ENCODE measurements around the gene PCCA.

DNA sequence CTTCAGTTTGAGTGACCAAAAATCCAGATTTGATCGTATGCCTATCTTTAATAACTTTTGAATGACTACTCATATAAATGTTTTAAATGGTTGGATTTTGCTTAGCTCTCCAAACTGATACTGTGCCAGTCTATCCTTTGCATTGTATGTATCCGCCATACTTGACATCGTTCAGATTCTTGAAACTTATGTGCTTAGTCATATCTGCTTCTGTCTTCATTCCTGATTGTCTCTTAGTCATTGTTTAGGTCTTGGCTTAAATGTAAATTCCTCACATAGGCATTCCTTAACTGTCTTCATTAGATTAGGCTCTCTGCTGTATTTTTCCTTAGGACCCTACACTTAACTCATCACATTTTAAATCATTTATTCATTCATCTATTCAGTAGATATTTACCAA lies 126.0 kb downstream of the PCCA start:
- TF ChIP-seq, protein P1, sequence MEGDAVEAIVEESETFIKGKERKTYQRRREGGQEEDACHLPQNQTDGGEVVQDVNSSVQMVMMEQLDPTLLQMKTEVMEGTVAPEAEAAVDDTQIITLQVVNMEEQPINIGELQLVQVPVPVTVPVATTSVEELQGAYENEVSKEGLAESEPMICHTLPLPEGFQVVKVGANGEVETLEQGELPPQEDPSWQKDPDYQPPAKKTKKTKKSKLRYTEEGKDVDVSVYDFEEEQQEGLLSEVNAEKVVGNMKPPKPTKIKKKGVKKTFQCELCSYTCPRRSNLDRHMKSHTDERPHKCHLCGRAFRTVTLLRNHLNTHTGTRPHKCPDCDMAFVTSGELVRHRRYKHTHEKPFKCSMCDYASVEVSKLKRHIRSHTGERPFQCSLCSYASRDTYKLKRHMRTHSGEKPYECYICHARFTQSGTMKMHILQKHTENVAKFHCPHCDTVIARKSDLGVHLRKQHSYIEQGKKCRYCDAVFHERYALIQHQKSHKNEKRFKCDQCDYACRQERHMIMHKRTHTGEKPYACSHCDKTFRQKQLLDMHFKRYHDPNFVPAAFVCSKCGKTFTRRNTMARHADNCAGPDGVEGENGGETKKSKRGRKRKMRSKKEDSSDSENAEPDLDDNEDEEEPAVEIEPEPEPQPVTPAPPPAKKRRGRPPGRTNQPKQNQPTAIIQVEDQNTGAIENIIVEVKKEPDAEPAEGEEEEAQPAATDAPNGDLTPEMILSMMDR (IDR thresholded peaks at IDR 0.05), result no peak
- no peak for TF ChIP-seq EP300 (IDR thresholded peaks at IDR 0.05)
